GM23248 (cell line): ENCODE measurements around the gene DBH. TPM values are rescaled to one million over a fixed set of nuclear protein-coding genes. Genes with fewer than 3 reads are reported as not detected.

Experiments used
- DNase-seq: peaks from one replicate; pipeline ENCODE4 v3.0.0-alpha.2; 2015
- H2AFZ ChIP-seq: fragments of 200-600 bp; sonication (generic); 2 replicates; pipeline ENCODE4 v1.6.1; 2016; ENCODE audit warnings: antibody characterized with exemption
- H3F3A ChIP-seq: fragments of 200-600 bp; sonication (generic); 2 replicates; pipeline ENCODE4 v1.6.1; 2016; ENCODE audit warnings: mild to moderate bottlenecking, antibody characterized with exemption, mixed run types; ENCODE audit not compliant: insufficient read depth
- H3K27ac ChIP-seq: fragments of 200-600 bp; sonication (generic); 2 replicates; pipeline ENCODE4 v1.5.1; 2016; ENCODE audit warnings: mild to moderate bottlenecking
- H3K27me3 ChIP-seq: fragments of 200-600 bp; sonication (generic); replicated peaks from 2 replicates; pipeline ENCODE4 v1.6.1; 2016; ENCODE audit warnings: mild to moderate bottlenecking; ENCODE audit not compliant: insufficient read depth
- H3K36me3 ChIP-seq: fragments of 200-600 bp; sonication (generic); 2 replicates; pipeline ENCODE4 v1.6.1; 2016; ENCODE audit warnings: low read depth, mild to moderate bottlenecking
- H3K4me1 ChIP-seq: fragments of 200-600 bp; sonication (generic); 2 replicates; pipeline ENCODE4 v1.6.1; 2016; ENCODE audit warnings: mild to moderate bottlenecking; ENCODE audit not compliant: insufficient read depth
- H3K4me2 ChIP-seq: fragments of 200-600 bp; sonication (generic); one replicate; pipeline ENCODE4 v1.6.1; 2016; ENCODE audit warnings: mild to moderate bottlenecking; ENCODE audit not compliant: unreplicated experiment
- H3K4me3 ChIP-seq: fragments of 200-600 bp; sonication (generic); 2 replicates; pipeline ENCODE4 v1.5.1; 2016; ENCODE audit warnings: mild to moderate bottlenecking
- H3K79me2 ChIP-seq: fragments of 200-600 bp; sonication (generic); 2 replicates; pipeline ENCODE4 v1.6.1; 2016; ENCODE audit warnings: mild to moderate bottlenecking; ENCODE audit not compliant: insufficient read depth
- H3K9ac ChIP-seq: fragments of 200-600 bp; sonication (generic); 2 replicates; pipeline ENCODE4 v1.6.1; 2016; ENCODE audit warnings: mild to moderate bottlenecking
- H3K9me2 ChIP-seq: fragments of 200-600 bp; sonication (generic); 2 replicates; pipeline ENCODE4 v1.6.1; 2016; ENCODE audit warnings: mixed run types, mild to moderate bottlenecking, moderate library complexity; ENCODE audit not compliant: insufficient read depth
- H3K9me3 ChIP-seq: fragments of 200-600 bp; sonication (generic); one replicate; pipeline ENCODE4 v1.6.1; 2017; ENCODE audit warnings: low read depth
- H4K20me1 ChIP-seq: fragments of 200-600 bp; sonication (generic); 2 replicates; pipeline ENCODE4 v1.6.0; 2016; ENCODE audit not compliant: insufficient read depth
- EZH2 ChIP-seq: fragments of 200-600 bp; sonication (generic); IDR thresholded peaks from 2 replicates; pipeline ENCODE4 v1.6.1; 2018; ENCODE audit warnings: antibody characterized with exemption, mild to moderate bottlenecking; ENCODE audit not compliant: insufficient read depth, poor library complexity, severe bottlenecking
- EZH2phosphoT487 ChIP-seq: fragments of 200-600 bp; sonication (generic); IDR thresholded peaks from 2 replicates; pipeline ENCODE4 v1.6.1; 2018; ENCODE audit warnings: antibody characterized with exemption, moderate library complexity, mild to moderate bottlenecking, low read depth; ENCODE audit not compliant: insufficient read depth
- WGBS, 2 experiments: methylation state at CpG; one replicate each; pipeline ENCODE4 v1.1.6; 2015 to 2017; ENCODE audit warnings: low lambda C conversion rate in 2 of 2, low coverage in 1 of 2; ENCODE audit errors: missing lambda C conversion rate in 2 of 2; 5-methylcytosine and 5-hydroxymethylcytosine counted together
- in situ Hi-C: fragments of 300-500 bp; cut with MboI; formaldehyde crosslinking; loops from 2 replicates; pipeline ENCODE4 v1.15.0; 2020
- polyA plus RNA-seq: library from polyadenylated mRNA; unstranded; fragments of >200 nt; fragmentation: Nextera tagmentation; extraction: Ambion mirVana; gene quantifications from 2 replicates; pipeline ENCODE4 v1.2.1, GENCODE V29; 2016
- total RNA-seq: library from RNA; depleted of rRNA; stranded (reverse); fragments of >200 nt; shearing (Covaris generic); gene quantifications from 2 replicates; pipeline ENCODE4 v1.2.3, GENCODE V29; 2014

Gene DBH
- total and polyA plus RNA-seq, 2 experiments from 2014 or later: not detected

GRCh38 chr9:133693703-133694529 lies 57.8 kb downstream of the DBH start:
- no peak overlapping the region for H3K27ac ChIP-seq
- no peak overlapping the region for H3K4me2 ChIP-seq
- TF ChIP-seq EZH2: no peak
- TF ChIP-seq EZH2phosphoT487: no peak
- H3K36me3 ChIP-seq: no peaks in the 10 kb centered on the region
- H4K20me1 ChIP-seq: no peaks in the 10 kb centered on the region
- H3K4me1 ChIP-seq: no peaks in the 10 kb centered on the region
- 73 to 75% methylated on average over 31 to 32 of the region's 32 CpGs for WGBS, 2 experiments
- H3K79me2 ChIP-seq: no peaks in the 10 kb centered on the region
- no peak overlapping the region for H3K9ac ChIP-seq
- in situ Hi-C loops: no loop called here
- no peak overlapping the region for H3K4me3 ChIP-seq
- peaks cover 25% of the 10 kb centered on the region for H3K27me3 ChIP-seq
- no peak for DNase-seq
- no peak overlapping the region for H2AFZ ChIP-seq
- H3F3A ChIP-seq: no peaks in the 10 kb centered on the region
- H3K9me2 ChIP-seq: no peaks in the 10 kb centered on the region
- no peaks in the 10 kb centered on the region for H3K9me3 ChIP-seq

GRCh38 chr9:133694686-133695085 lies 58.5 kb downstream of the DBH start:
- Histone ChIP-seq H3K4me2 (no peak overlapping the region), H3F3A (no peaks in the 10 kb centered on the region), H2AFZ (no peak overlapping the region), H3K9me2 (no peaks in the 10 kb centered on the region), H3K4me1 (no peaks in the 10 kb centered on the region), H3K27ac (no peak overlapping the region), H3K36me3 (no peaks in the 10 kb centered on the region), H3K79me2 (no peaks in the 10 kb centered on the region), H3K9me3 (no peaks in the 10 kb centered on the region), H3K4me3 (no peak overlapping the region), H4K20me1 (no peaks in the 10 kb centered on the region), H3K27me3 (peaks cover 25% of the 10 kb centered on the region), H3K9ac (no peak overlapping the region)
- TF ChIP-seq EZH2phosphoT487: no peak
- TF ChIP-seq EZH2: no peak
- no peak for DNase-seq
- in situ Hi-C loops: no loop called here
- 48 to 52% methylated on average over 3 of the region's 3 CpGs for WGBS, 2 experiments

- Histone ChIP-seq H3K4me3 (no peak overlapping the region), H3K4me2 (no peak overlapping the region), H3K9me3 (no peaks in the 10 kb centered on the region), H3F3A (no peaks in the 10 kb centered on the region), H2AFZ (no peak overlapping the region), H3K9ac (no peak overlapping the region), H3K27me3 (peaks cover 33% of the 10 kb centered on the region), H4K20me1 (no peaks in the 10 kb centered on the region), H3K36me3 (no peaks in the 10 kb centered on the region), H3K27ac (no peak overlapping the region), H3K79me2 (no peaks in the 10 kb centered on the region), H3K4me1 (no peaks in the 10 kb centered on the region), H3K9me2 (no peaks in the 10 kb centered on the region)
- no peak for DNase-seq
- no peak for TF ChIP-seq EZH2
- no peak for TF ChIP-seq EZH2phosphoT487
- in situ Hi-C loops: no loop called here
- WGBS, 2 experiments: 80 to 84% methylated on average over 9 to 12 of the region's 12 CpGs
These were observed 59.9 kb downstream of the DBH start for GRCh38 chr9:133696071-133696472.

GRCh38 chr9:133699546-133699945 lies 63.4 kb downstream of the DBH start:
- no peak overlapping the region for H3K4me2 ChIP-seq
- TF ChIP-seq EZH2 (no peak), EZH2phosphoT487 (no peak)

More at GRCh38 chr9:133699546-133699945, 63.4 kb downstream of the DBH start:
- Histone ChIP-seq H3K27me3 (peaks cover 47% of the 10 kb centered on the region), H4K20me1 (no peaks in the 10 kb centered on the region), H3K79me2 (no peaks in the 10 kb centered on the region), H3K9me3 (no peaks in the 10 kb centered on the region), H3K9me2 (no peaks in the 10 kb centered on the region), H3K27ac (no peak overlapping the region), H3K4me3 (no peak overlapping the region), H3F3A (no peaks in the 10 kb centered on the region), H3K36me3 (no peaks in the 10 kb centered on the region), H3K9ac (no peak overlapping the region), H2AFZ (no peak overlapping the region), H3K4me1 (no peaks in the 10 kb centered on the region)
- in situ Hi-C loops: no loop called here
- 72 to 80% methylated on average over 6 of the region's 6 CpGs for WGBS, 2 experiments
- DNase-seq: no peak
